ENCODE data around the gene ZSCAN12. TPM values are rescaled to one million over a fixed set of nuclear protein-coding genes. Genes with fewer than 3 reads are reported as not detected.

ZSCAN12 gene
- total and polyA plus RNA-seq, 10 of the 15 experiments (the other 5 are each of a cell fraction or from before 2014, with no cell fraction given): 1.2 to 12.2 (median 7.4) TPM

DNA sequence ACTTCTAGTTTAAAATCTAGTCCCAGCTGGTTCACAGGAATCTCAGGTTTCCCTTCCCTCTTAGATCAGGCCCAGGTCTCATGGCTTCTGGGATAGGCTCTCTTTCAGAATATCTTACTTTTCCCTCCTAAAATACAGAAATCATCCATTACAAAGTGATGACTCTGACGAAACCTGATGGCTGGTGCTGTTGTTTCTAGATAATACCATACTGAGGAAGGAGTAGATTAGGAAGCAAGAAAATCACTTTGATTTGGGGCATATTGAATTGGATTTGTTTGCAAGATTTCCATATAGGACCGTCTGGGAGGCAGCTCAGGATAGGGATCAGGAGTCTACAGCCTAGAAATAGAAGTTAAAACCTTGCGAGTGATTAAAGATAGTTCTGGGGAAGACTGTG, 46.2 kb downstream of the ZSCAN12 start:
- no peak overlapping the region for H3K4me3 ChIP-seq
- POLR2A ChIA-PET: no interaction called here
- H4K20me1 ChIP-seq (ENCODE audit: control insufficient read depth, insufficient read depth): no peaks in the 10 kb centered on the region
- no peaks in the 10 kb centered on the region for H3K27me3 ChIP-seq (replicated peaks in 1 of 2; ENCODE audit: control insufficient read depth in 2 of 2, insufficient read depth in 2 of 2, low read length in 1 of 2)
- RAD21 ChIA-PET (ENCODE audit: unreplicated experiment): interaction anchor here (0.5 to 1.5 kb wide), 2 partner anchors 142 to 560 kb away, joined by 3 to 4 read pairs; no protein-coding TSS in a partner anchor
- no peak overlapping the region for H3K9ac ChIP-seq (ENCODE audit: control insufficient read depth, insufficient read depth, low read length)
- no peaks in the 10 kb centered on the region for H3K36me3 ChIP-seq (ENCODE audit: control insufficient read depth in 2 of 2, insufficient read depth in 2 of 2, low read length in 1 of 2)
- in situ Hi-C loops (cut with MboI) (loop anchor here (25.0 kb wide), 1 partner anchor 1191 kb away; no protein-coding TSS in a partner anchor), intact Hi-C loops (cut with micrococcal nuclease; ENCODE audit: unreplicated experiment) (loop anchor here (5.0 to 10.0 kb wide), 3 partner anchors 126 to 1189 kb away; partner anchors contain the start of gene ZSCAN9)
- WGBS (ENCODE audit: insufficient coverage, insufficient replicate concordance, low lambda C conversion rate, missing lambda C conversion rate): 91% methylated on average over 3 of the region's 3 CpGs
- DNase-seq (ENCODE audit: low read depth, low spot score): no peak
- CTCF ChIA-PET: interaction anchor here (0.7 to 5.3 kb wide), 3 partner anchors 16 to 458 kb away, joined by 3 to 50 read pairs (median 44); partner anchors contain the start of gene ZSCAN31
- no peak overlapping the region for H2AFZ ChIP-seq (ENCODE audit: control insufficient read depth, low read depth, low read length)
- H3K4me1 ChIP-seq (ENCODE audit: control insufficient read depth, insufficient read depth, low read length): peaks cover 3% of the 10 kb centered on the region; the same call in 1 of the 2 replicates
- no peak for ATAC-seq
- BruUV-seq (replicated peaks): no TSS peak
- SMC1A ChIA-PET (ENCODE audit: uncharacterized antibody, unreplicated experiment): no interaction called here
- H3K9me3 ChIP-seq (replicated peaks; ENCODE audit: control insufficient read depth, insufficient read depth, low read length): no peaks in the 10 kb centered on the region; the same call in 2 of the 3 replicates
- peaks cover 17% of the 10 kb centered on the region for H3K79me2 ChIP-seq (ENCODE audit: control insufficient read depth, insufficient read depth, low read length)
- TF ChIP-seq SMARCA5 (IDR thresholded peaks at IDR 0.05) (no peak), IRF3 (IDR thresholded peaks at IDR 0.05) (no peak), EP300 (IDR thresholded peaks at IDR 0.05; ENCODE audit: borderline replicate concordance in 1 of 2, control insufficient read depth in 1 of 2, low read depth in 2 of 2, low read length in 2 of 2) (no peak), SP1 (IDR thresholded peaks at IDR 0.05; ENCODE audit: low read depth, low read length) (no peak), MYB (IDR thresholded peaks at IDR 0.05; ENCODE audit: borderline replicate concordance, low read depth, low read length) (no peak), RUNX3 (IDR thresholded peaks at IDR 0.05; ENCODE audit: low read length) (no peak), BHLHE40 (IDR thresholded peaks at IDR 0.05; ENCODE audit: borderline replicate concordance in 1 of 2, low read depth in 2 of 2, low read length in 1 of 2) (no peak), SPI1 (IDR thresholded peaks at IDR 0.05; ENCODE audit: borderline replicate concordance, insufficient read depth, low read depth, low read length) (no peak), RELA (IDR thresholded peaks at IDR 0.05; ENCODE audit: borderline replicate concordance, partially characterized antibody) (no peak), YBX1 (IDR thresholded peaks at IDR 0.05) (no peak), YY1 (IDR thresholded peaks at IDR 0.05; ENCODE audit: low read depth, low read length) (no peak), HDGF (IDR thresholded peaks at IDR 0.05) (no peak), ZNF274 (IDR thresholded peaks at IDR 0.05; ENCODE audit: insufficient read depth, insufficient read length) (no peak), STAT1 (conservative IDR thresholded peaks at IDR 0.05) (no peak)
- TF ChIP-seq, protein P1, sequence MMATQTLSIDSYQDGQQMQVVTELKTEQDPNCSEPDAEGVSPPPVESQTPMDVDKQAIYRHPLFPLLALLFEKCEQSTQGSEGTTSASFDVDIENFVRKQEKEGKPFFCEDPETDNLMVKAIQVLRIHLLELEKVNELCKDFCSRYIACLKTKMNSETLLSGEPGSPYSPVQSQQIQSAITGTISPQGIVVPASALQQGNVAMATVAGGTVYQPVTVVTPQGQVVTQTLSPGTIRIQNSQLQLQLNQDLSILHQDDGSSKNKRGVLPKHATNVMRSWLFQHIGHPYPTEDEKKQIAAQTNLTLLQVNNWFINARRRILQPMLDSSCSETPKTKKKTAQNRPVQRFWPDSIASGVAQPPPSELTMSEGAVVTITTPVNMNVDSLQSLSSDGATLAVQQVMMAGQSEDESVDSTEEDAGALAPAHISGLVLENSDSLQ (IDR thresholded peaks at IDR 0.05): no peak
- TF ChIP-seq, protein P2, sequence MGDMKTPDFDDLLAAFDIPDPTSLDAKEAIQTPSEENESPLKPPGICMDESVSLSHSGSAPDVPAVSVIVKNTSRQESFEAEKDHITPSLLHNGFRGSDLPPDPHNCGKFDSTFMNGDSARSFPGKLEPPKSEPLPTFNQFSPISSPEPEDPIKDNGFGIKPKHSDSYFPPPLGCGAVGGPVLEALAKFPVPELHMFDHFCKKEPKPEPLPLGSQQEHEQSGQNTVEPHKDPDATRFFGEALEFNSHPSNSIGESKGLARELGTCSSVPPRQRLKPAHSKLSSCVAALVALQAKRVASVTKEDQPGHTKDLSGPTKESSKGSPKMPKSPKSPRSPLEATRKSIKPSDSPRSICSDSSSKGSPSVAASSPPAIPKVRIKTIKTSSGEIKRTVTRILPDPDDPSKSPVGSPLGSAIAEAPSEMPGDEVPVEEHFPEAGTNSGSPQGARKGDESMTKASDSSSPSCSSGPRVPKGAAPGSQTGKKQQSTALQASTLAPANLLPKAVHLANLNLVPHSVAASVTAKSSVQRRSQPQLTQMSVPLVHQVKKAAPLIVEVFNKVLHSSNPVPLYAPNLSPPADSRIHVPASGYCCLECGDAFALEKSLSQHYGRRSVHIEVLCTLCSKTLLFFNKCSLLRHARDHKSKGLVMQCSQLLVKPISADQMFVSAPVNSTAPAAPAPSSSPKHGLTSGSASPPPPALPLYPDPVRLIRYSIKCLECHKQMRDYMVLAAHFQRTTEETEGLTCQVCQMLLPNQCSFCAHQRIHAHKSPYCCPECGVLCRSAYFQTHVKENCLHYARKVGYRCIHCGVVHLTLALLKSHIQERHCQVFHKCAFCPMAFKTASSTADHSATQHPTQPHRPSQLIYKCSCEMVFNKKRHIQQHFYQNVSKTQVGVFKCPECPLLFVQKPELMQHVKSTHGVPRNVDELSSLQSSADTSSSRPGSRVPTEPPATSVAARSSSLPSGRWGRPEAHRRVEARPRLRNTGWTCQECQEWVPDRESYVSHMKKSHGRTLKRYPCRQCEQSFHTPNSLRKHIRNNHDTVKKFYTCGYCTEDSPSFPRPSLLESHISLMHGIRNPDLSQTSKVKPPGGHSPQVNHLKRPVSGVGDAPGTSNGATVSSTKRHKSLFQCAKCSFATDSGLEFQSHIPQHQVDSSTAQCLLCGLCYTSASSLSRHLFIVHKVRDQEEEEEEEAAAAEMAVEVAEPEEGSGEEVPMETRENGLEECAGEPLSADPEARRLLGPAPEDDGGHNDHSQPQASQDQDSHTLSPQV (IDR thresholded peaks at IDR 0.05): no peak
- no peak overlapping the region for H3K27ac ChIP-seq (ENCODE audit: control insufficient read depth, insufficient read depth)
- no peak overlapping the region for H3K4me2 ChIP-seq (ENCODE audit: control insufficient read depth, insufficient read depth)
- no peak for FAIRE-seq

Measured in GM12878 (cell line).